ENCODE measurements around the gene KRTAP4-7.
"Not testable (repeated sequence)": the region's sequence is repeated elsewhere in the genome, so short reads cannot be mapped to it uniquely, and the experiment has no call there.

Gene KRTAP4-7

GRCh38 chr17:41084100-41084856 is at the start of gene KRTAP4-7:
TSS of gene KRTAP4-7 (plus strand) at chr17:41084150. CDS start at chr17:41084207, 57 bp downstream.
- DNase-seq: not testable (repeated sequence)

GRCh38 chr17:41034346-41034935 is 49.5 kb upstream of the KRTAP4-7 start, which contains the start of gene KRTAP1-3:
TSS of gene KRTAP1-3 (minus strand) at chr17:41034874. CDS start at chr17:41034821, 53 bp downstream.
- peak in 2 of 3 experiments; percentile 50 to 86 for DNase-seq

- no peak for DNase-seq
These were observed 46.0 kb upstream of the KRTAP4-7 start for GRCh38 chr17:41037853-41038350.

GRCh38 chr17:41040783-41041571 is 43.0 kb upstream of the KRTAP4-7 start, which contains the start of gene KRTAP1-1:
TSS of gene KRTAP1-1 (minus strand) at chr17:41041450. CDS start at chr17:41041397, 53 bp downstream.
- peak in 2 of 3 experiments; percentile 53 to 78 for DNase-seq

GRCh38 chr17:41042953-41043352 is 41.0 kb upstream of the KRTAP4-7 start:
- no peak for DNase-seq

GRCh38 chr17:41046735-41047465 is 37.0 kb upstream of the KRTAP4-7 start, which contains the start of gene KRTAP2-1:
TSS of gene KRTAP2-1 (minus strand) at chr17:41047316. CDS start at chr17:41047267, 49 bp downstream.
- not testable (repeated sequence) for DNase-seq

GRCh38 chr17:41048441-41048840 is 35.5 kb upstream of the KRTAP4-7 start:
- no peak for DNase-seq

GRCh38 chr17:41049110-41049509 is 34.8 kb upstream of the KRTAP4-7 start:
- DNase-seq: no peak

GRCh38 chr17:41052566-41052965 is 31.4 kb upstream of the KRTAP4-7 start:
- DNase-seq: no peak

- no peak for DNase-seq
These were observed 29.9 kb upstream of the KRTAP4-7 start for GRCh38 chr17:41054025-41054424.

- DNase-seq: not testable (repeated sequence)
These were observed 29.4 kb upstream of the KRTAP4-7 start for GRCh38 chr17:41054556-41054955.

GRCh38 chr17:41055130-41055529 is 28.8 kb upstream of the KRTAP4-7 start, which contains the start of gene KRTAP2-2:
TSS of gene KRTAP2-2 (minus strand) at chr17:41055230. CDS start at chr17:41055211, 19 bp downstream.
- not testable (repeated sequence) for DNase-seq

- DNase-seq: no peak
These were observed 26.4 kb upstream of the KRTAP4-7 start for GRCh38 chr17:41057547-41057946.

GRCh38 chr17:41058741-41059140 is 25.2 kb upstream of the KRTAP4-7 start:
- DNase-seq: no peak

GRCh38 chr17:41059276-41060051 is 24.5 kb upstream of the KRTAP4-7 start:
- DNase-seq: not testable (repeated sequence)

- DNase-seq: no peak
These were observed 23.8 kb upstream of the KRTAP4-7 start, which contains the start of gene KRTAP2-3 for GRCh38 chr17:41060052-41060604. TSS of gene KRTAP2-3 (minus strand) at chr17:41060114. CDS start at chr17:41060050, 64 bp downstream.

GRCh38 chr17:41061964-41062363 is 22.0 kb upstream of the KRTAP4-7 start:
- DNase-seq: no peak

- DNase-seq: no peak
These were observed 20.5 kb upstream of the KRTAP4-7 start for GRCh38 chr17:41063449-41063848.

- no peak for DNase-seq
These were observed 19.6 kb upstream of the KRTAP4-7 start for GRCh38 chr17:41064301-41064700.

GRCh38 chr17:41065016-41065689 is 18.8 kb upstream of the KRTAP4-7 start:
- not testable (repeated sequence) for DNase-seq
